Activated CD4-positive, CD25-positive, alpha-beta regulatory T cell treated with anti-CD3 and anti-CD28 coated beads, Interleukin-2, amount 50 U/mL, for 24 hours (primary cell): ENCODE results near the gene SLC34A2.
"Not testable (repeated sequence)": the region's sequence is repeated elsewhere in the genome, so short reads cannot be mapped to it uniquely, and the experiment has no call there.

Source experiments
- ATAC-seq, 2 donors: fragments of 150-1000 bp; cut with Tn5 transposase; one replicate each; pipeline ENCODE4 v1.10.0; 2021; ENCODE audit warnings: mild to moderate bottlenecking in 1 of 2, moderate library complexity in 1 of 2

SLC34A2 gene

DNA sequence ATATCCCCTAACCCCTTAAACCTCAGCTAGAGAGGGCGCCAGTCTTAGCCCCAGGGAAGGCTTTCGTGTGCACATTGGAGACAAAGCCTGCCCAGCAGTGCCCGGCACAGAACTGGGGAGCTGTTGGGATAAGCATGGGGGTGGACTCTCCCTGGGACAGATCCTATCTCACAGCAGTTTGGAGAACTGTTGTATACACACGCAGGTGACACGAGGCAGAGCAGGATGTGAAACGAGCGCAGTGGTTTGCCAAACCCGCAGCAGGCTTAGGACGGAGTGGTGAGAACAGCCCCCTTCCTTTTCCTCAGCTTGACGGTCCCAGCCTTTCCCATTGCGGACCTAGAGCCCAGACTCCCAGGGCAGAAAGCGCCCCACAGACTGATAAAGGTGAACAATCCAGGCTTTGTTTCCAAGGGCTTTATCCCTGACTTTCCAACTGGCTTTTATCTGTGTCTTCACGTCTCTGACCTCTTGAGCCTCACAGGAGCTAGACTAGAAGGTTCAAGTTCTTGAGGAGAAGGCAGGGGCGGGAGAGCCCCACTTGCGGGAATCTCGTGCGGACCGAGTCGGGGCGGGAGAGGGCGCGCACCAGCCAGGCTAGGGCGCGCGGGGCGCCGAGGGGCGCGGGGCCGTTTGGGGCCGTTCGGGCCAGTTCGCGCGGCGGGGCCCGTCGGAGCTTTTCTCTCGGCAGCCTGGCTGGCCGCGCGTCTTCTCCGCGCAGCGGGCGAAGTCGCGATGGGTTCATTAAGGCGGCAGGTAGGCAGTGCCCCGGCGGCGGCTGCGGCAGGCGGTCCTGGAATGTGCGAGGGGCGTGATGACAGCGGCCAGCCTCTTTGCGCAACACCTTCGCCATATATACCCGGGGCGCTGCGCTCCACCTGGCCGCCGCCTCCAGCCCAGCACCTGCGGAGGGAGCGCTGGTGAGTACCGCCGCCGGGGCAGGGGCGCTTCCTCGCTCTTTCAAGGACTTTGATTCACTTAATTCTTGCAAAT, at the start of gene SLC34A2:
SLC34A2 (plus strand) TSS at position 881 of the 993 bp plus-strand sequence. CDS start 6,650 bp downstream, outside the sequence.
- ATAC-seq, result no peak

- no peak for ATAC-seq
These were observed 47.0 kb upstream of the SLC34A2 start for GRCh38 chr4:25608644-25609043.

DNA sequence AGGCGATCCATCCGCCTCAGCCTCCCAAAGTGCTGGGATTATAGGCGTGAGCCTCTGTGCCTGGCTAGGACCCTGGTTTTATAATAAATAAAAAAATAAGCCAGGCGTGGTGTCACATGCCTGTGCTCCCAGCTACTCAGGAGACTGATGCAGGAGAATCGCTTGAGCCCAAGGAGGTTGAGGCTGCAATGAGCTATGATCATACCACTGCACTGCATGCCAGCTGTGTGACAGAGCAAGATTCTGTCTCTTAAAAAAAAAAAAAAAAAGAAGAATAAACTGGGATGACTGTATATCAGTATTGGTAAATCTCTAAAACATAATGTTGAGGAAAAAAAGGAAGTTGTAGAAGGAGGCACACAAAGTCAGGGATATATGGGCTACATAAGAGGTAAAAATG, 45.7 kb upstream of the SLC34A2 start:
- ATAC-seq, result no peak

GRCh38 chr4:25613613-25614012, 42.0 kb upstream of the SLC34A2 start:
- not testable (repeated sequence) for ATAC-seq

- ATAC-seq, result no peak
These were observed 40.8 kb upstream of the SLC34A2 start for GRCh38 chr4:25614807-25615206.

- no peak for ATAC-seq
These were observed 34.4 kb upstream of the SLC34A2 start for GRCh38 chr4:25621027-25621930.

GRCh38 chr4:25624616-25625015, 31.0 kb upstream of the SLC34A2 start:
- ATAC-seq, result no peak

DNA sequence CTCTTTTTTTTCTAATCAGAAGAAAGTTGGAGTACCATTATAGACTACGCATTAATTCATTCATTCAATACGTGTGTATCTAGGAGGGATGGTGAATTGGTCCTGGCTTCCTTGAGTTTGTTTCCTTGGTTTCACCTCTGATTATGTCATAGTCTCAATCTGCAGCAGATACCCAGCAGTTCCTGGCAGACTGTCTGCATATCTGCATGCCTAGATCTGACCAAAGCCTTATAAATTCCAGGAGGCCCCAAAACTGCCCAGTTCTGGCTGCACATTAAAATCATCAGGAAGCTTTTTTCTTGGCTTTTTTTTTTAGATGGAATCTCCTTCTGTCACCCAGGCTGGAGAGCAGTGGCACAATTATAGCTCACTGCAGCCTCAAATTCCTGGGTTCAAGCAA, 27.2 kb upstream of the SLC34A2 start:
- no peak for ATAC-seq

DNA sequence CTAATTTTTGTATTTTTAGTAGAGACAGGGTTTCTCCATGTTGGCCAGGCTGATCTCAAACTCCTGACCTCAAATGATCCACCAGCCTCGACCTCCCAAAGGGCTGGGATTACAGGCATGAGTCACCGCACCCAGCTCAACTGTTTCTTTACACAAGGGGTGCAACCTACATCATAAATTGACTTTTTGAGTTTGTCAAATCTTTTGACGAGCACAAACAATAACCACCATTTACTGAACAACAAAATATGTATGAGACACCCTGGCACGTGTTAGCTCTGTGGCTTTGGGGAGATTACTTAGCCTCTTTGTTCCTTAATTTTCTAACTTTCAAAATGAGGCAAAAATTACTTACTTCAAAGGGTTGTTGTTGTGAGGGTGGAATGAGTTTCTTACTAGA, 23.5 kb upstream of the SLC34A2 start:
- ATAC-seq, result no peak

- no peak for ATAC-seq
These were observed 22.1 kb upstream of the SLC34A2 start for GRCh38 chr4:25633541-25633940.

DNA sequence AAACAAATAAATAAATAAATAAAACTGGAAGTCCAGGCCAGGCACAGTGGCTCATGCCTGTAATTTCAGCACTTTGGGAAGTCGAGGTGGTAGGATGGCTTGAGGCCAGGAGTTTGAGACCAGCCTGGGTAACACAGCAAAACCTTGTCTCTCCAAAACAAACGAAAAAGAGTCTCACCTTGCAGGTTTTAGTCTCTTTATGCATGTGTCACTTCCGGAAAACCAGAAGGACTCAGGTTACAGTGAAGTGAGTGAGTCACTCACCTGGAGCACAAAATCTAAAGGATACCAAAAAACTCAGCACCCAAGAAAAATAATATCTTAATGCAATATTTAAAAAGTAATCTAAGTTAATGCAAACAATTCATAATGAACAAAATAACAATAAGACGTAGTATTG, 20.1 kb upstream of the SLC34A2 start:
- no peak for ATAC-seq

DNA sequence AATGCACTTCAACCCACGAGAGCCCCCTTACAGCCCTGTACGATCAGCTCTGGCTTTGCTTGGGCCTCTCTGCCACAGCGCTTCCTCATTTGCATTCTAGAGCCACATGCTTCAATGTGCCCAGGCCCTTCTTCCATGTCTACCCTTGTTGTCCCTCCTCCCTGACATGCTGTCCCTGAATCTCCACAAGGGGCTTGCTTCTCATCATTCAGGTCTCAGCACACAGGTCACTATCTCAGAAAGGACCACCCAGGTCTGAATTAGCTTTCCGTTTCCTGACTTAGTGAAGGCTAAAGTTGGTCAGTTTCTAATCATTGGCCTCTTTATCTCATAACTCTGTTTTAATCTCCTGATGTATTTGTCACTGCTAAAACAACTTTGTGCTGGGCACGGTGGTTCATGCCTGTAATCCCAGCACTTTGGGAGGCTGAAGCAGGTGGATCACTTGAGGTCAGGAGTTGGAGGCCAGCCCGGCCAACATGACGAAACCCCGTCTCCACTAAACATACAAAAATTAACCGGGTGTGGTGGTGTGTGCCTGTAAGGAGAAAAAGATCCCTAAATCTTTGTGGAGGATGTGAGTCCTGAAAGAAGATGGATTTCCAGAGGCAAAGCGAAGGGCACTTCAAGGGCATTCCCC, 17.9 kb upstream of the SLC34A2 start:
- ATAC-seq, result no peak

- no peak for ATAC-seq
These were observed 17.4 kb upstream of the SLC34A2 start for GRCh38 chr4:25638221-25638601.

GRCh38 chr4:25638806-25639205, 16.8 kb upstream of the SLC34A2 start:
- ATAC-seq, result no peak

- ATAC-seq, result no peak
These were observed 5.3 kb upstream of the SLC34A2 start for GRCh38 chr4:25650311-25650710.

DNA sequence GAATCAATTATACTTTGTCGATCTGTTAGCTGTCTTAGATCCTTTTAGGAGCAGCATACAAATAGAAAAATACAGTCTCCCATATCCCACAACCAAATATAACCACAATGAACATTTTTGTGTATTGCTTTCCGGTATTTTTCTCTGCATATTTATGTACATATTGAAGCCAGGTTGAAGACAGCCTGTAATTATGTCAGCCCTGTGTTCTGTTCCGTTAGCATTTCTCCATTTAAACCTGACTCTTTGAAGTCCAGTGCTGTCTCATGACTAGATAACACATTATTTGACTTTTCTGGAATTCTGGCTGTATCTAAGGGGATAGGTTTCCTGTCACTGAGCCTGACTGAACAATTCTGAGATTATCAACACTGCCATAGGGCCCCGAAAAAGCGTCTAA, 4.0 kb upstream of the SLC34A2 start:
- no peak for ATAC-seq

GRCh38 chr4:25654031-25654970, 1.4 kb upstream of the SLC34A2 start:
- ATAC-seq, result no peak

DNA sequence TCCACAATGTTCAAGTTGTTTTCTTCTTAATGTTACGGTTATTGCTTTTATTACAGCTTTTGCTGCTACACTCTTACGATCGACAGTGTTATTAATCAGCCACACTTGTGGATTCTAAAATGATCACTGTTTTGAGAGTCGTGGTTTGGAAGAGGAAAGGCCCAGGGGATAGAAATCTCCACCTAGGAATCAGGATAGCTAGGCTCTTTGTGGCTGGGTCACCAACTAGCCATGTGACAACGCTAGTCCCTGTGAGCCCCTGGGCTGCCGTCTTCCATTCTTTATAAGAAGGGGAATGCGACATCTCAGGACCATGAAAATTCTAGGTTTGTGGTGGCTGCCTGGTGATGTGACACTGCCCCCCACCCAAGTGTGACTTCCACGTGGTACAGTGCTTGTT, 380 bp downstream of the SLC34A2 start:
- ATAC-seq, result no peak

DNA sequence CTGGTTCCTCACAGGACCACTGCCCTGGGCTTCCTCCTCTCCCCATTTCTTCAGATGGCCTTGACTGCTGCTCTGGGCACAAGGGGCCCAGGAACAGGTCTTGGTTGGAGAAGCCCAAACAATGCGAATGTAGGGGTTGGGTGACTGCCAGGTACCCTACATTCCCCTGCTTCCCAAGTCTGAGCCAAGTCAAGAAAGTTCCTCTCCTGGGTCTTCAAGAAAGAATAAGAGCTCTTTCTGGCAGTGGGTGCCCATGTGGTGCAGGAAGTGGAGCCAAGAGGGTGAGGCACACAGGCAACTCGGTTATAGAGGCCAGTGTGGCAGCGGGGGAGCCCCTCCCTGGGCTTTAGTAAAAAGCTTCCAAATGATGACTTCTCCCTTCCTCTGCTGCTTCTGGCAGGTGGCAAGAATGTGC, 2.7 kb downstream of the SLC34A2 start:
- no peak for ATAC-seq

DNA sequence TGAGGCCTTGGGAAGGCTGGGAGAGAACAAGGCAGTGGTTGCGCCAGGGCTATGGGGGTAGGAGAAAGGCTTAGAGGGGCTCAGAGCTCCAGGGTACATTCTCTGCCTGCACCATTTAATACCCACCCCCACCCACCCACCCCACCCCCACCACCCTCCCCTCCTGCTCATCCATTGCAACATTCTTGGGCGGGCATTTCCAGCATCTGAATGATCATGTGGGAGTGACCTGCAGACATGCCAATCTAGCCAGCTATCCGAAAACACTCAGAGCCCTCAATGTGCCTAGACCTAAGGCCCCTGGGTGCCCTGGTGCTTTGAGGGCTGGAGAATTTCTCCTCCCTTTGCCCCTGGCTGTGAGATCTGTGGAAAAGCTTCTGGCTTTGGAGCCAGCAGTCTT, 3.1 kb downstream of the SLC34A2 start:
- no peak for ATAC-seq

DNA sequence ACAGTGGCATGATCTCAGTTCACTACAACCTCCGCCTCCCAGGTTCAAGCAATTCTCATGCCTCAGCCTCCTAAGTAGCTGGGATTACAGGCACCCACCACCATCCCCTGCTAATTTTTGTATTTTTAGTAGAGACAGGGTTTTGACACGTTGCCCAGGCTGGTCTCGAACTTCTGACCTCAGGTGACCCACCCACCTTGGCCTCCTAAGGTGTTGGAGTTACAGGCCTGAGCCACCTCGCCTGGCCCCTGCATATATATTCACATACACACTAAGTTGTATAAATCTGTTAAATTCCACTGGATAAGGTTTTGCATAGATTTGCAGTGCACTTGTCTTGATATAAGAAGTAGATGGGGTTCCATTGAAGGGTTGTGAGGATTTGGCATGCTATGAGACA, 5.8 kb downstream of the SLC34A2 start:
- not testable (repeated sequence) for ATAC-seq

DNA sequence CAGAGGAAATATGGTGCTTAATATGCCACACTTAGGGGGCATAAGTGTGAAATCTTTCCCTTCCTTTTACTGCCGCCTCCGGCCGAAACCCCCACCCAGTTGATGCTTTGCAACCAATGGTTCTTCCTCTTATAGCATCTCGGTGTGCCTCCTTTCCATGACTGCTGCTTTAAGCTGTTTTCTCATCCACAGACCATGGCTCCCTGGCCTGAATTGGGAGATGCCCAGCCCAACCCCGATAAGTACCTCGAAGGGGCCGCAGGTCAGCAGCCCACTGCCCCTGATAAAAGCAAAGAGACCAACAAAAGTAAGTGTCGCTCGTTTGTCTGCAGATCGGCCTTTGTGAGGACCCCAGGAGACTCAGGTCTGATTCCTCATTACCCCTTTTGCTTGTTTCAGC, 6.7 kb downstream of the SLC34A2 start:
- no peak for ATAC-seq
